Pons (tissue), 1 donor: Measurements from ENCODE around the gene FGF11.
A peak's percentile ranks its signal among the peaks of the same experiment; 100 is the strongest.
"Not testable (repeated sequence)": the region's sequence is repeated elsewhere in the genome, so short reads cannot be mapped to it uniquely, and the experiment has no call there.

ENCODE experiments used
- DNase-seq: peaks from one replicate; pipeline ENCODE4 v3.0.0-alpha.2; 2016; ENCODE audit warnings: low spot score

The FGF11 gene

DNA sequence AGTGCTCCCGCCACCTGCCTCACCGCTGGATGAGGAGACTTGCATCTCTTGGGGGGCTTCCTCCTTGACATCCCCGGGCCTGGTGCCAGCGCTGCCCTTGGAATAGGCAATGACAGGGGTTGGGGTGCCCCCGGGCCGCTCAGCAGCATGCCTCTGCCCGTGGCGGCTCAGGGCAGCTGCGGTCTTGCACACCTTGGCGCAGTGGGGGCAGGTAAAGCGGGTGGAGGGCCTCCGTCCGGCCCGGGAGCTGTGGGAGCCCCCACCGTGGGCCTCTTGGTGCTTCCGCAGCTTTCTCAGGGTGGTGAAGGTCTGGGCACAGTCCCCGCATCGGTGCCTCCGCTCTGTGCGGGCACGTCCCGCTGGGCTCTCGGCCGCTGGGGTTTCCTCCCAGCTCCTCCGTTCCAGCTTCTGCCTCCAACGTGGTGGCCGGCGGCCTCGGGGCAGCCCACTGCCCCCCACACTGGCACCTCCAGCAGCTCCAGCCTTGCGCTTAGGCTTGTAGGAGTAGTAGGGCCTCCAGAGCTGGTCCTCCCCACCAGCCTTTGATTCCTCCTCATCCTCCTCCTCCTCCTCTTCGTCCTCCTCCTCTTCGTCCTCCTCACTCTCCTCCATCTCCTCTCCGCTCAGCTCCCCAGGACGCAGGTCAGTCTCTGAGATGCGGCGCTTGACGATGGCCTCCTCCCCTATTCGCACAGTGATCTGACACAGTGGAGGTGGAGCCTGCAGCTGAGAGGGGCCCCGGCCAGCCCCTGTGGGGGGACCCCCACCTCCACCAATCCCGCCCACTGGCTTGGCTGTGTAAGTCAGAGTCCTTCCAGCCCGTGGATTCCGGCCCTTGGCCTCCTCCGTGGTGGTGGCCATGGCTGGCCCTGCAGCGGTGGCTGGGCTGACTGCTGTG lies 23.4 kb downstream of the FGF11 start:
- no peak for DNase-seq

DNA sequence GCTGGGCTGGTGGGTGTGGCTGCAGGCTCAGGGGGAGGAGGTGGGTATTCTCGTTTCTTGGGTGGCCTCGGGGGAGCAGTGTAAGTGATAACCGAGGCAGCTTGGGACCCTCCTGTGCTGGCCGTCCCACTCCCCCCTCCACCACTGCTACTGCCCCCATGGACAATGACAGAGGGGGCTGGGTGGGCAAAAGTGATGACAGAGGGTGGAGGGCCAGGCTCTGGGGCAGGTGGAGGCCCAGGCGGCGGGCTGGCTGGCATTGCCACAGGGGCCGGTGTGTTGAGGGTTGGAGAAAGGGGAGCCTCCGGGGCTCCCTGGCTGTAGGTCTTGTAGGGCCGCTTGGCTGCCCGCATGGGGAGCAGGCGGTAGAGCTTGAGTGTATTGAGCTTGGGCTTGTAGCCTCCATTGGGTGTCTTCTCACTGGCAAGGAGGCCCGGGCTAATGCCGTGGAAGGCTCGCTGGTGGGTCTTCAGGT lies 24.1 kb downstream of the FGF11 start:
- DNase-seq: no peak

DNA sequence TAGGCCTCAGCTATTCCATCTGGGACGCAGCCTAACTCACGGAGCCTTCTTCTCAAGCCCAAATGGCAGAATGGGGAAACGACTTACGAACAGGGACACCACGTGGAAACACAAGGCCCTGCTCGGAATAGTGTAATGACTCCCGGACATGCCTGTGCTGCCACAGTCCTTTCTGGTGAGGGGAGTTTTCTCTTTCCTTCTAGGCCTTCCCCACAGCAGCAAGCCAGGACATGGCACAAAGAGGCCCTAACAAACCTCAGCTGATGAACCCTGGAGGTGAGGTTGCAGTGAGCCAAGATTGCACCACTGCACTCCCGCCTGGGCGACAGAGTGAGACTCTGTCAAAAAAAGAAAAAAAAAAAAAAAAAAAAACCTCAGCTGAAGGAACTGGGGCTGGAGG lies 24.8 kb downstream of the FGF11 start:
- no peak for DNase-seq

DNA sequence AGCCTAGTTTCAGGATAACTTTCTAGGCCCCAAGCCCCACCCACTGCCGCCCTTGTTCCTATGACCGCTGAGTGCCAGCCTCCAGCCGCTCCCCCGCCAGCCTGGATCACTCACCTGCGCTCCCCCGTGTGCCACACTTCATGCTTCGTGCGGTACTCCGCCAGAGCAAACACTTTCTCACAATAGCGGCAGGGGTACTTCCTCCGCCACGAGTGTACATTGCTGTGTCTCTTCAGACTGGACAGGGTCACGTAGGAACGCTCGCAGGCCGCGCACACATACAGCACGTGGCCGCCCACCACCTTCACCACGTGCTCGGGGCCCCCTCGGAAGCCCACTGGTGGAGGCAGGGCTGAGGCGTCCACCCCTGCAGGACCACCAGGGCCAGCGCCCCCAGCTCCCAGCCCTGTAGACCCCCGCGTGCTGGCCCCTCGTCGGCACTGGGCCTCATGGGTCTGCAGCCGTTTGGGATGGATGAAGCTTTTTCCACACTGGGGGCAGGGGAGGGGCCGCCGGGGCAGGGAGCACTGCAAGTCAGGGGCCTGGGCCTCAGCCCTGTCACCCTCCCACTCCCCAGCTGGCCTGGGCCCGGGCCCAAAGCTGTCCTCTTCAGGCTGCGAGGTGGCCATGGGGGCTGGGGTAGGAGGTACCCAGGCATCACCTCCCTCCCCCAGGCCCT lies 26.4 kb downstream of the FGF11 start:
- DNase-seq: no peak

DNA sequence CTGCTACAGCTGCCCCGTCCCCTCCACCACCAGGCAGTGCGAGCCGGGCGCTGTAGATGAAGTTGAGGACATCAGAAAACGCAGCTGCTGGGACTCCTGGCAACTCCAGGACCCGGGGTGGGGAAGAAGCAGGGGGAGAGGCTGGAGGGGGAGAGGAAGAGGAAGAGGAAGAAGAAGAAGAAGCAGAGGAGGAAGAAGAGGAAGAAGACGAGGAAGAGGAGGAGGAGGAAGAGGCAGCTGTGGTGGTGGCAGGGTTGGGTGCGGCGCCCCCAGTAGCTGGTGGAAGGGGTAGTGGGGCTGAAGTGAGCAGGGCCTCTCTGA lies 27.0 kb downstream of the FGF11 start:
- DNase-seq: no peak

DNA sequence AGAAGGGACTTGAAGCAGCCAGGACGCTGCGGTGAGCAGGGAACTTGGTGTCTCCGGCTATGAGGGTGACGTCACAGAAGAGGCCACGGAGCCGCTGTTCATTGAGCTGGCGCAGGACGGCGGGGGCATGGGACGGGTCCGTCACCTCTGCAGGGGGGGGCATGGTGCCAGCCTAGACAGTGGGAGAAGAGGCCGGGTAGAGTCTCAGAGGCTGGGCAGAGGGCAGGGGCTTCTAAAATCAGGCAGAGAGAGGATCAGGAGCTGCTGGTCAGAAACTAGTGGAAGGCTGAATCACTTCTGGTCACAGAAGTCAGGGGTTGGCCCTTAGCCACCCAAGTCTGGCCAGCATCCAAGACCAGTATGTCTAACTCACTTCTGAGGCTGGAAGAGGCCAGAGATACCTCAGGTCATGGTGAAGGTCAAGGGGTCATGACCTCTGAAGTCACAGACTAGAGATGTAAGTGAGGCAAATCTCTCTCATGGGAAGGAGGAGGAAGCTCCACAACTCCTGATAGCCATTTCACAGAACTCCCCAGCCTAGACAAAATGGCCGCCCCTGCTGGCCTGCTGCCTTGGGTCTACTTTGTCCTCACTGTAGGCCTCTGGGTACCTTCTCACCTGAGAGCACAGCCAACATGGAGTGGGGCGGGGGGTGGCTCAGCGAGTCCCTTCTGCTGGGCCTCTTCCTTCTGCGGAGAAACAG lies 27.5 kb downstream of the FGF11 start:
- DNase-seq: no peak

GRCh38 chr17:7467498-7467897 lies 28.2 kb downstream of the FGF11 start:
- DNase-seq: no peak

DNA sequence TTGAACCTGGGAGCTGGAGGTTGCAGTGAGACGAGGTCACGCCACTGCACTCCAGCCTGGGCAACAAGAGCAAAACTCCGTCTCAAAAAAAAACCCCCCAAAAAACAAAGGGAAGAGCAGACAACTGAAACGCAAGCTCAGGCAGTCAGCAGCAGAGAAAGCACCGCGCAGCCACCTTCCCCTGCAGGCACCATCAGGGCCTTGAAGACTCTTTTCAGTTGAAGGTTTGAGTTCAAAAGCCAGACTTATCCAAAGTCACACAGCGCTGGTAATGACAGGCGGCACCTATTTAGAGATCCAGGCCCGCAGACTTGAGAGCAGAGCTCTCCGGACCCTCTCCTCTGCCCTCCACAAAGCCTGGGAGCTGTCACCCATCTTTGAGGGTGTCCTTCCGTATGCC lies 29.0 kb downstream of the FGF11 start:
- DNase-seq: no peak

- no peak for DNase-seq
Measured at GRCh38 chr17:7468804-7469389, 29.6 kb downstream of the FGF11 start.

DNA sequence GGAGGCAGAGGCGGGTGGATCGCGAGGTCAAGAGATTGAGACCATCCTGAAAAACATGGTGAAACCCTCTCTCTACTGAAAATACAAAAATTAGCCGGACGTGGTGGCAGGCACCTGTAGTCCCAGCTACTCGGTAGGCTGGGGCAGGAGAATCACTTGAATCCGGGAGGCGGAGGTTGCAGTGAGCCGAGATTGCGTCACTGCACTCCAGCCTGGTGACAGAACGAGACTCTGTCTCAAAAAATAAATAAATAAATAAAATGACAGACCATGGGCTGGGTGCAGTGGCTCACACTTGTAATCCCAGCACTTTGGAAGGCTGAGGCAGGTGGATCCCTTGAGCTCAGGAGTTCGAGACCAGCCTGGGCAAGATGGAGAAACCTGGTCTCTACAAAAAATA lies 30.5 kb downstream of the FGF11 start:
- DNase-seq: not testable (repeated sequence)

DNA sequence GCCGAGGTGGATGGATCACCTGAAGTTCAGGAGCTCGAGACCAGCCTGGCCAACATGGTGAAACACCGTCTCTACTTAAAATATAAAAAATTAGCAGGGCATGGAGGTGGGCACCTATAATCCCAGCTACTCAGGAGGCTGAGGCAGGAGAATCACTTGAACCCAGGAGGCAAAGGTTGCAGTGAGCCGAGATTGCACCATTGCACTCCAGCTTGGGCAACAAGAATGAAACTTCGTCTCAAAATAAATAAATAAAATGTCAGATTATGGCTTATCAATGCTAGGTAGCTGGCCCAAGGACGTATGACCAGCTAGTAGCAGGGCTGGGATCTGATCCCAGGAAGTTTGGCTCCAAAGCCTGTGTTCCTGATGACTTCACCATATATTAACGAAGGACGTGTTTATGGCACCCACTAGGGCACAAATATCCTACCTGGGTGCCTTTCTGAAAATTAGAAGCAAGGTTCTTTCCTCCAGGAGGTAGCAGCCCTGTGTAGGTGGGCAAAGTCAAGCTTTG lies 31.2 kb downstream of the FGF11 start:
- DNase-seq: not testable (repeated sequence)

DNA sequence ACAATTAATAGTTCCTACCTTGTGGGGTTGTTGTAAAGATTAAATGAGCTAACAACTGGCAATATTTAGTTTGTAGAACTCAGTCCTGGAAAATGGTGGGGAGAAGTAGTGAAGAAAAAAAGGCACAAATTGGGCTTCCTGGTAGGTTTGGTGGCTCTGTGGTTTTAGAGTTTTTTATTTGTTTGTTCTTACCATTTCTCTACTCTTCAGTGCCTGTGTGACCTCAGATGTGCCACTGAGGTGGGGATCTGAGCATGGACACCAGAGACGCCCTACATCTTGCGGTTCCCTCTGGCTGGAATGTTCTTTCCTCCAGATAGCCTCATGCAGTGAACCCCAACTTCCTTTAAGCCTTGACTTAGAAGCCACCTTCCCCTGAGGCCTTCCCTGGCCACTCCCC lies 32.4 kb downstream of the FGF11 start:
- DNase-seq: no peak

DNA sequence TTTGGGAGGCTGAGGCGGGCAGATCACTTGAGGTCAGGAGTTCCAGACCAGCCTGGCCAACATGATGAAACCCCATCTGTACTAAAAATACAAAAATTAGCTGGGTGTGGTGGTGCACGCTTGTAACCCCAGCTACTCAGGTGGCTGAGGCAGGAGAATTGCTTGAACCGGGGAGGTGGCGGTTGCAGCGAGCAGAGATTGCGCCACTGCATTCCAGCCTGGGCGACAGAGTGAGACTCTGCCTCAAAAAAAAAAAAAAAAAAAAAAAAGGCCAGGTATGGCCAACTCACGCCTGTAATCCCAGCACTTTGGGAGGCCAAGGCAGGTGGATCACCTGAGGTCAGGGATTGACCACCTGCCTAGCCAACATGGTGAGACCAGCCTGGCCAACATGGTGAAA lies 35.5 kb downstream of the FGF11 start:
- DNase-seq: not testable (repeated sequence)

- no peak for DNase-seq
Measured at GRCh38 chr17:7475764-7476422, 36.6 kb downstream of the FGF11 start.

GRCh38 chr17:7476494-7476893 lies 37.2 kb downstream of the FGF11 start:
- DNase-seq: no peak

DNA sequence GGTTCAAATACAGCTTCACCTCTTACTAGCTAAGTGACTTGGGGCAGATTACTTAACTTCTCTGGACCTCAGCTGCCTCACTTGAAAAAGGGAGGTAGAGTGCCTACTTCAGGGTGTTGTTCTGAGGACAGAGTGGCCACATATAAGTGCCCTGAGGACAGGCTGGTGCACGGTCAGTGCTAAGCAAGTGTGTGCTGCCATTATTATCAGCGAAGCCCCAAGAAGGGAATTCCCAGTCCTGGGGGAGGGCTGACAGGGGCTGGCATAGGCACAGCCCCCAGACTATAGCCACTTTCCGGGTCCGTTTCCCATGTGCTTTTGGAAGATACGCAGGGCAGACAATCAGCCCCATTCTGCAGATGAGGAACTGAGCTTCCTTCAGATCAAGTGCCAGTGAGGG lies 37.6 kb downstream of the FGF11 start:
- DNase-seq: no peak

DNA sequence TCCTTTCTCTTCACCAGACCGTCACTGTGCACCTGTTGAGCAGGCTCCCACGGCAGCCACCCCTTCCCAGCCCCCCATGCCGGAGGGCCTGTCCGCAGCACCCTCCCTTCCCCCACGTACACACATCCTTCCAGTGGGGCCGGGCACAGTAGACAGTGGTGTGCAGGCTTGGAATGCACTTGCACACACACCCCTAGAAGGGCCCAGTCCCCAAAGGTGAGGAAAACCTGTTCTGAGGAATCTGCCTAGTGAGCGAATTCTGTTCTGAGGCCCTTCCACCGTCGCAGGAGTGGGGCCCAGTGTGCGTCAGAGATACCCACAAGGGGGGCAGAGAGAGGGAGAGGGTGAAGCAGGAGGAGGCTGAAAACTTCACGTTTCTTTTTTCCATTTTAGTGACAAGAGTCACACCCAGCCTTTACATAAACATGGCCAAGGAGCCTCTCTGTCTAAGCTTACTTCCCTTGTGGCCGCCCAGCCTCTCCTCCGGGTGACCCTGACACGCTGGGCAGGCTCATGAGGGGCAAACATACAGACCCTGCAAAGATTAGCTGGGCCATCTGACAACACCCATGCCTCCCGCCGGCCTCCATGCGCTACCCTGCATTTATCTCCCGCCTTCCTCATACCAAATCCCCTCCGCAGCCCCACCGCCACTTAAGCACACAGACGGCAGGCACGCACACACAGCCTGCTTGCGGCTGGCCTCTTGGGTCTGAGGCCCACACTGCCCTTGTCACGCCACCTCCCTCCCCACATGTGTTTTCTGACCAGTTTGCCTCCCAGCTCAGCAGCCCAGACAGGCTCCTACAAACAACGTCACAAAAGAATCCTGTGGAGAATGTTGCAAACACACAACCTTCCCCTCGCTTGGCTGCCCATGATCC lies 38.3 kb downstream of the FGF11 start:
- DNase-seq: peak; percentile 60

- peak; percentile 43 for DNase-seq
Measured at GRCh38 chr17:7478276-7479212, 39.2 kb downstream of the FGF11 start.
